ENCODE results near the gene LRRC63.
"Not testable (repeated sequence)": the region's sequence is repeated elsewhere in the genome, so short reads cannot be mapped to it uniquely, and the experiment has no call there.

LRRC63 gene, protein sequence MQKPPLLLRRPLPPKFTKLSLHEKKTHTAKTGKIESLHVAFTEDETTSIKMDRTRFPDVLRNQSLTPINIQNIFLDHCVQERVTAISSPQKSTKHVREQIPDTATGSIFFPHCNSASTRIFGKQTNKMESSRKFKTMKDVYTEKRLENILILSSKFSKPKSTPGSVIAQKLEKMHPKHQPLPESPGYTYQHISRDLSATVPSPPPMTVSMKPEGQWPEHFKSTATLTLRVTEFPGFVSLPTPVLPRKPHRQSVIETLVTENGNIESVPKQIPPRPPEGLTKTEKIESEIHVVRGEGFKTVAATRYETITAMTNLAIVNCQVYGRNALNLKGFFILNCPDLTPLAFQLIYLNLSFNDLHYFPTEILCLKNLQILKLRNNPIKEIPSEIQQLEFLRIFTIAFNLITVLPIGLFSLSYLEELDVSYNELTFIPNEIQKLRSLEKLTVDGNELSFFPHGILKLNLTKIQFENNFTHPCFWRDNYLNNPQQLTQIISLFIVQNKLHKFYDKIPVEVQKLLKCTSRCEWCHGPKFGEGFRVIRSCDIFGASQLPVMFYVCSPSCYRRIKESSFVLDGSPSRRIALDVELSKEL

DNA sequence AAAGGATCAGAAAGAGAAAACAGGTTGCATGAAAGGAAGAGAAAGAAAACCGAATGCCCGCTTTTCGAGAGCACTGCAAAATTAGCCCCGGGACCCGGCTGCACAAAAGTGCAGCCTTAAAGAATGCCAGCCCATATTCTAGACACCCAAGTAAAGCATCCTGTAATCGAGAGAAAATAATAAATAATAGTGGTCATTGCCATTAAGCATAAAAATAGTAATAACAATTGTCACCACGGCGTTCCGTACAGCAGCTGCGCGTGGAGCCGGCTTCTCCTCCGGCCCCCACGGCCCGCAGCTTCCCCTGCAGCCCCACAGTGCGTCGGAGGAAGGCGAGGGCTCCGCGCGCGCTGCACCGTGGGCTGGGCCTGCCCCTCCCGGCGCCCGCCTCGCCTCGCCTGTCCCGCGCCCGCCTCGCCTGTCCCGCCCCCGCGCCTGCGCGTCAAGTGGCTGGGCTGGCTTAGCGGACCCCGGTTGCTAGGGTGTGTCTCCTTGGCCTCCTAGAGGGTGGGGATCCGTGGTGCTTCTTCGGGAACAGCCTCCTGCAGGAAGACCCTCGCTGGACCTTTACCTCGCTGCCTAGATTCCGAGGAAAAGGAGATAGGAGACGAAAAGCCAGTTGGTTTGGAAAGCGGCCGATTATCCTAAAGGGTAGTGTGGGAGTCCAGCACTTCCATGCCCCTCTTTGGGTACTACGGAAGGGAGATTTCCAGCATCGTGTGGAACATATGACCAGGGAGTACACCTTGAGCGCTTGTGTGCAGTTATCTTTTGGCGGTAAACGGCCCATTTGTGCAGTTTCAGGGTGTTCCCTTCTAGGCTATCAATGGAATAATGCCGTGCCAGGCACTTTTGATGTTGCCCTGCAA lies at the start of gene LRRC63:
Gene LRRC63 (plus strand): TSS at position 446 of the 869 bp plus-strand sequence. CDS start 1,107 bp downstream, outside the sequence.
- peak; percentile 79 for DNase-seq

DNA sequence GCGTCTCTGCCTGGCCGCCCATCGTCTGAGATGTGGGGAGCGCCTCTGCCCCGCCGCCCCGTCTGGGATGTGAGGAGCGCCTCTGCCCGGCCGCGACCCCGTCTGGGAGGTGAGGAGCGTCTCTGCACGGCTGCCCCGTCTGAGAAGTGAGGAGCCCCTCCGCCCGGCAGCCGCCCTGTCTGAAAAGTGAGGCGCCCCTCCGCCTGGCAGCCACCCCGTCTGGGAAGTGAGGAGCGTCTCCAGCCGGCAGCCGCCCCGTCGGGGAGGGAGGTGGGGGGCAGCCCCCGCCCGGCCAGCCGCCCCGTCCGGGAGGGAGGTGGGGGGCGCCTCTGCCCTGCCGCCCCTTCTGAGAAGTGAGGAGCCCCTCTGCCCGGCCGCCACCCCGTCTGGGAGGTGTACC lies 49.0 kb upstream of the LRRC63 start:
- DNase-seq, result not testable (repeated sequence)

DNA sequence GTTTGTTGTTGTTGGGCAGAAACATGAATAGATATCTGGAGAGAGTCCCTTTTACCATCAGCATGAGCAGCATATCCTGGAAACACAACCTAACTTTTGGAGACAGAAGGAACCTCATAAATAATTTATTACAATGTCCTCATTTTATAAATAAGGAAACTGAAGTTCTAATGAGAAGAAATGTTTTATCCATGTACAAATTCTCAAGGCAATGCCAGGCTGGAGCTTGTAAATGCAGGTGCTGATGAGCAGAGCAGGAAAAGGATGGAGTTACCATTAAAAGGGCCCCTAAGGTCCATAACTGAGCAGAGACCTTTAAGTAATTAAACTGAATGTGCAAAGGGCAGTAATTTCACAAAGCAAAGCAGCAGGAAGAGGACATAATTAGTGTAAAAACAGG lies 47.1 kb upstream of the LRRC63 start:
- DNase-seq, result no peak

DNA sequence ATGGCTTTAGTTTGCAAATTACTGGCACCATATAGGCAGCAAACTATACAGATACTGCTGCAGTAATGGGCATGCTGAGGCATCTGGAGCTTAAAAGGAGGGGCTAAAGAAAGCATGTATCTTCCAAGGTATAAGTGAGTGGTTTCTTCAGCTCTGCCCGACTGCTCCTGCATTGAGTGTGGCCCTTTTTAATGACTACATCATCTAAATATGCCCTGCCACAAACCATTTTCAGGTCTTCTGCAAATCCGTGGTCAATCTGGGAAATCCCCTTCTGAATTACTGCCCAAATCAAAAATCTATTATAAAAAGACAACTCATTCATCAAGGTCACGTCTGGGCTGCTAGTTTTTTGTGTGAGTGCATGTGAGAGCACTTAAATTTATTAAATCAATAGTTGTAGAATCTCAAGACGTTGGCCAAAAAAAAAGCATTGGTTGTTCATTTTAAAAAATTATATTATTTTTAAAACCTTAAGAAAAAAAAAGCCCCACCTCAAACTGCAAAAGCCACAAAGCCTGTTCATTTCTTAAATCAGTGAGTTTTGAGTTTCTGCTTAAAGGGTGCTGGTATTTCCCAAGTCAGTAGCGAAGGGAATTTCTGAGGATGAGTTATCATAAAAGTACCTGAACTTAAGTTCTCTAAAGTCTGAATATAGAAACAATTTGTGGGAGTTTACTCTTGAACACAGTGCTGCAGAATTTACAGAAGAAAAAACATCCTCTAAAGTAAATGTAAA lies 46.1 kb upstream of the LRRC63 start:
- no peak for DNase-seq

DNA sequence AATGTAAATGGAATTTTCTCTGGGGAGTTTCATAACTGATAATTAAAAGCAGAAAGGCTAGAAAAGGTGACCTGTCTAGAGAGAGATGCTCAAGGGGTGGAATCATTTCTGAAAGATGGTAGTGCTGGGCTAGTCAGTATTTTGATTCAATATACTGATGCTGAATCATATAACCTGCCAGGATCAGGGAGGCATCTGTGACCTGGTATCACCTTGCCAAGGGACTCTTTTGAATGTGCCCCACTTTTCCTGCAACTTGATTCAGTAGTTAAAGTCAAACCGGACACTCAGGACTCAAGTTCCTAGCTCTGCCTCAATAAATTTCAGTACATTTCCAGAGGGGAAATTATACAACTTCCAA lies 45.5 kb upstream of the LRRC63 start:
- DNase-seq, result no peak

DNA sequence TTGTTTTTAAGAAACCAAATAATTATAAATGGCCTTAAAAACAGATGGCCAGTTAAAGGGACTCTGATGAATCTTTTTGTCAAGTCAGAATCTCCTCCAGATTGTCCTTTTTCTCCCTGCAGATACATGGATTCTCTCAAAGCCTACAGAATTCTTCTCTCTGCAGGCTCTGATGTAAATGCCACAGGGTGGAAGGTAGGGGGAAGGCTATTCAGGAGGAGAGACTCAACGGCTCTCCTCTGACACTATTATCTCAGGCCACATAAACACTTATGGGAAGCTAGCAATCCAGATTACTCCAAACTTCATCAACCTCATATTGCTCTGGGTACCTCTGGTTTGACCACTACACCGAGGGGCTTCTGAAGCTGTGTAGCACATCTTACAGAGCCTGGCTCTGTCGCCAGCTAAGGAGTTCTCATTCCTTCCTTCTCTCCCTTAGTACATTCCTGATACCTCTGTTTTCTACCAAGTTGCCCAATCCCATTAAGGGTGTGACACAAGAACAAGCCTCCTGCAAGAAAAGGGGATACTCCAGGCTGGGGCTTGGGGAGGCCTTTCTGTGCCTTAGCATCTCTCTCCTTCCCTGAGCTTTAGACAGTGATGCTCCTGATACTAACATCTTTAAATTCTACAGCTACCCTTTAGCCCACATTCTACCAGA lies 44.6 kb upstream of the LRRC63 start:
- no peak for DNase-seq

DNA sequence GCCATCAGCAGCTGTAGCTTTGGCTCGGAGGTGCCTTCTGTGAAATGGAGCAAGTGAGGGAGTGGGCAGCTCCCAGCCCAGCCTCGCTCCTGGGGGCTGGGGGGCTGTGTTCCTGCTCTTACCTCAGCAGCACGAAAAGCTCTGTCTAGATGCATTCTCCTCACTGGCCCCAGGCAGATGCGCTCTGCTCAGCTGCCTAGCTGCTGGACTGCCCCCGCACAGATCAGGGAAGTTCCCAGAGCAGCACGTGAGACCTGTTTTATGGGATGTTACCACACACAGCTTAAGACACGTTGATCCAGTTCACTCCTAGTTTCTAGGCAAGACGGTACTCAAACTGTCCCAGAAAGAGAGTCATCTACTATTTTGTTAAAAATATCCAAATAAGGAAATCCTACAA lies 43.4 kb upstream of the LRRC63 start:
- peak; percentile 51 for DNase-seq

DNA sequence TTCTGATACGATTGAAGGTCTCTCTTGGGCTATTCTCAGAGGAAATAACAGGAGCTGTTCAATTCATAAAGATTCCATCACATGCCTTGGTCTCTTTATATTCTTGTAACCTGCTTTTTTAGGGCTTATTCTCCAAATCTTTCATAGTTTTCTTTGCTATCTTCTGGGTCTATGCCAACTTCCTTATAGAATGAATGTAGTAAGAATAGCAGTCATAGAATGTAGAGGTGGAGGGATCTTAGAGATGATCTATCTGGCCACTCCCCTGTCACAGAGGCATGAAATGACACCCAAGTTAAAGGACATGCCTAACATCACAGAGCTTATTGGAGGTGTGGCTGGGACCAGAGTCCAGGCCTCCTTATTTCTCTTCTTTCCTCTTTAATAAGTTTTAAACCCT lies 42.9 kb upstream of the LRRC63 start:
- DNase-seq, result no peak

DNA sequence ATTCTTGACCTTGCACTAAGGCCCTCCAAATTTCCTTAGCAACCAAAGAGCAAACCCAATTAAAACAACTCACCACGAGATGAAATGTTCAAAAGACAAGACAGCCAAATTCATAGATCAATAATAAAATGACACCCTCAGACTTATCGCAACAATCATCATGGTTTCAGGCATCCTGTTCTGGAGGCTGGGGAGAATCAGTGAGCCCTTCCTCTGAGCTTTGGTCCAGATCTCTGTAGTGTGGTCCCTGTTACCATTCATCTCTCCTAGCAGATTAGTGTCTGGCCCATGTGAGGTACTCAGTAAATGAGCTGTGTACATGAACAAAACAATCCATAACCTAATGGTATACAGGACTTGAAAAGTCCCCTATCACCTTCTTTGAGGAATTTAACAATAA lies 42.0 kb upstream of the LRRC63 start:
- no peak for DNase-seq

DNA sequence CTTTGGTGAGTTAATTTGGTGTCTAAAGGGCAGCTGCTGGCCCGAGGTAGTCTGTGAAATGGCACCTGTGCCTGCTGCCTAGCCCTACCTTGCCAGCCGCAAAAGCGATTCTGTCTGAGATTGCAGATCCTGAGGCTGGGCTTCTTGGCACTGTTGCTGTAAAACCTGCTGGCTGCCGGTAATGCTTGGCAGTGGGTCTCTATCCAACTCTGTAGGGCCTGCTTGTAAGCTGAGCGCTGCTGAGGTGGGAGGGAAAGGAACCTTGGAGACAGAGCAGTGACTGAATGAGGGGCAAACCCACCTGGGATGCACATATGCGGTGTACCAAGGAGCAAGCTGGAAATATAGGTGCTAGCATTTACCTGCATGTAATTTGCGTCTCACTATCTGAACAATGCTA lies 41.5 kb upstream of the LRRC63 start:
- DNase-seq, result no peak

DNA sequence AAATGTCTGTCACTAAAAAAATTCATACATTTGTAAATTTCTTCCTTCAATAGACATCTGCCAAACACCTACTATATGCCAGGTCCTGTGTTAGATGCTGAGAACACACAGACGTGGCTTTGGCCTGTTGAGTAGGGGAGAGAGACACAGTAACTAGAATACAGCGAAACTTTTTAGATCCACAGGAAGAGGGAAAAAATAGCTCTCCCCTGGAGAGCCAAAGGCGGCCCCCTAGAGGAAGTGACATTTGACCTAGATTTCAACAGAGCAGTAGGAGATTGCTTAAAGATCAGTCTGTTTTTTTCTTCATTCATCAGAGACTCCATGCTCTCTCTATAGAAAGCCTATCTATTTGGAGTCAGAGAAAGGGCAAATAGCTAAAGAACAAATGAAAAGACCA lies 41.0 kb upstream of the LRRC63 start:
- DNase-seq, result no peak

DNA sequence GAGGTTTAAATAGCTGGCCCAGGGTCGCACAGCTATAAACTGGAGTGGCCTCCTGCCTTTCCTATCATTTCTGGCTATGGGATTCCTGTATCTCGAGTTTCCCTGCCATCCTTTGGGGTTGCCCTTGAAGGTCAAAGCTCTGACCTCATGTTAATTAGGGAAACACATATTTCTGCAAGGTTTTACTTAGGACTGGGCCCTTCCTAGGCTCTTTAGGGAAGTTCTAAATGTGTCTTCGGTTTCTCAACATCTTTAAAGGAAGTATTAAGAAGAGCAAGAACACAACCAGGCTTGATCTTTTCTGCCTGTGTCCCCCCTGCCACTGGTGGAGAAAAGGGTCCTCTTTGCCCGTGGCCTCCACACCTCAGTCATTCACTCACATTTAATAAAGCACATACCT lies 40.5 kb upstream of the LRRC63 start:
- no peak for DNase-seq

DNA sequence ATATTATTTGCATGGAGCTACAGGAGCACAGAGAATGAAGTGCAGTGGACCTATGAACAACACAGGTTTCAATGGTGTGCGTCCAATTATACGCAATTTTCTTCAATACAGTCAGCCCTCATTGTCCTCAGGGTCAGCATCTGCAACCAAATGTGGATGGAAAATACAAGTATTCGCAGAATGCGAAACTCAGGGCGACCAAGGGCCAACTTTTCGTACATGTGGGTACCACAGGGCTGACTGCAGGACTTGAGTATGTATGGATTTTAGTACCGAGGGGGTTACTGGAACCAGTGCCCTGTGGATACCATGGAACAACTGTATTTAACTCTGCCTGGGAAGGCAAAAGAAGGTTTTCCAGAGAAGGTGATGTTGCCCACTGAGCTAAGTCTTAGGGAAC lies 40.0 kb upstream of the LRRC63 start:
- DNase-seq, result no peak

DNA sequence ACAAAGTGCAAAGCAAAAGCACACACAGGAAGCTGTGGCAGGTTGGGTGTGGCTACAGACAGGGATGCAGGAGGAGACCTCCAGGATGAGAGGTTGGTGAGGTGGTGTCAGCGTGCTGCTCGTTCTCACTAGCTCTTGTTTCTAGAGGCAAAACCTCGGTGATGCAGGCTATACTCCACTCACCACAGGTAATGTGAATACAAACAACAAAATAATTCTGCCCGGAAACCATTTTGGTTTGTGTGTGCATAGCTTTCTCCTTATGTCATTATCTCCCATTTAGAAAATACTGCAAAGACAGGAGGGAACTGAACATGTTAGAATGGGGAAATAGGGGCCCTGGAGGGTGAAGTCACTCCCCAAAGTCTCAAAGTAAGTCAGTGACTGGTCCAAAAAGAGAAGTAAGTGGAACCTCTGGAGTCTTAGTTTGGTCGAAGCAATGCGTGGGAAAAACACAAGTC lies 39.2 kb upstream of the LRRC63 start:
- DNase-seq, result no peak

DNA sequence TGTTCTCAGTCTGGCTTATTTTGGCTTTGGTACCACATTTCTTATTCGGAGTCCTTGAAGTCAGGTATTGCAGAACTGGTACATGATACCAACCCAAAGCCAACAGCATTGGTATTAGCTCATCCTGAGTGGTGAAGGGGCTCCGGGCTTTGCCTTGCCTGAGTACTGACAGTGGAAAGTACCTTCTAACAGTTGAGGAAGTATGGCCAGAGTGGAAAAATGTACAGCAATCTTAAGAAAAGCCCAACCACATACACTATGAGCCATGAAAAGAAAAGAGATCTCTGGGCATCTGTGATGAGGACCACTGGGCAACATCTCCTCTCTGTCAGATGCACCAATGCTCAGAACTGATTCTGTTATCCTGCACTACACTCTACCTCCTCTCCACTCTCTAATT lies 38.1 kb upstream of the LRRC63 start:
- no peak for DNase-seq

DNA sequence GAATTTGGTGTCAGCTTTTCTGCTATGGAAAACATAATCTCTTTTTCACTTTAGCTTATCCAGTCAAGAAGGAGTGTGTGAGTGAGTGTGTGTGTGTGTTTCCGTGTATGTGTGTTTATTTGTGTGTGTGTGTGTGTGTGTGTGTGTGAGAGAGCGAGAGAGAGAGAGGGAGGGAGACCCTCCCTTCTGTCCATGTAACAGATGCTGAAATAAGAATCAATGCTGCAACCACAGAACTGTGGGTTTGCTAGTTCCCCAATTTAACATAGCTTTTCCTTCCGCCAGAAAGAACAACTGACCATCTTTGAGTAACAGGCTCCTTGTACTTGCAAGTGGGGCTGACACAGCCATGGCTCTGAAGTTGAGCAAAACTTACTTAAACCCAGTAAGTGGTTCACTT lies 35.0 kb upstream of the LRRC63 start:
- DNase-seq, result no peak

DNA sequence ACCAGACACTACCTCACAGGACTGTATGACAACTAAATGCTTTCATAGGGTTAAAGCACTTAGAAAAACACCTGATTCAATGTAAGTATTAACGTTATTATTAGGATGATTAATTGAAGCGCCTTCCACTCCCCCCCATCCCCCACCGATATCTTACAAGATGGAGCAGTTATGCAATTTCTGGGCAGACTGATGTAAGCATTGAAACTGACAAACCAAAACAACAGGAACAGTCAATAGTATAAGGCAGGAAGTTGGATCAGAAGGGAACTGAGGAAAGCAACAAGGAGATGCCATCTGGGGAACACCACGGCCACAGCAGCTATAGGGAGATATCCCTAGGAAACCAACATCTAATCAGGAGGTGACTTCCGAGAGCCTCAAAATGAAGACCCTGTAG lies 33.6 kb upstream of the LRRC63 start:
- no peak for DNase-seq

DNA sequence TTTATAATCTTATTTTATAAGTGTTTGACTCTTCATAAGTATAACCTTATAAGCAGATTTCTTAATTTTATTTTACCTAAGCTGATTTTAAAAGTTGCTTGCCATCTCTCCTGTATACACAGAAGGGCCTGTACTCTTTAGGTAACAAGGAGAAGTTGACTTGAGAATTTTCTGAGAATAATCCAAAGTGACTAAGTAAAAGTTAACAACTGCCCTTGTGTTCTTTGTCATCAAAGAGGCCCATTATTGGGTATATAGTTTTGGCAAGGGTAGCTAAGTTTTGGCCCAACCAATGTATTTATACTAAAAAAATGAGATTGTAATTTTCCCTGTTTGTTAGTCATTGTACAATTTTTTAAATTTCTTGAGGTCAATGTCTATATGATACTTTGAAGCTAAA lies 32.9 kb upstream of the LRRC63 start:
- DNase-seq, result no peak

DNA sequence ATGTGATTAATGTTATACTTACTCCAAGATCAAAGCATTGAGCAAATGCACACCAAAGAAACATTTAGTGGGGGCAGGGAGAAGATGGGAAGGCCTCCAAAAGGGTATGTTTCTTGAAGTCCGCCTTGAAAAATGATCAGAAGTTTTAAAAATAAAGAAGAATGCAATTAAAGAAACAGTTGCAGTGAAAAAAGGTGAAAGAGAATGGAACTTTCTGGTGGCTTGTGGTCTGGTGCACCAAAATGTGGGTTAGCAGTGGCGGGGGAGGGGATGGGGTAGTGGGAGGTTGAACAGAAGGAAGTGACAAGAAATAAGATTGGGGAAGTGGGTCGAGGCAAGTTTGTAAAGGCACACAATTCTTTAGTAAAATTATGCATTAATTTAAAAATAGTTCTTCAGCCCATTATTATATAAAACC lies 32.2 kb upstream of the LRRC63 start:
- DNase-seq, result peak; percentile 67

DNA sequence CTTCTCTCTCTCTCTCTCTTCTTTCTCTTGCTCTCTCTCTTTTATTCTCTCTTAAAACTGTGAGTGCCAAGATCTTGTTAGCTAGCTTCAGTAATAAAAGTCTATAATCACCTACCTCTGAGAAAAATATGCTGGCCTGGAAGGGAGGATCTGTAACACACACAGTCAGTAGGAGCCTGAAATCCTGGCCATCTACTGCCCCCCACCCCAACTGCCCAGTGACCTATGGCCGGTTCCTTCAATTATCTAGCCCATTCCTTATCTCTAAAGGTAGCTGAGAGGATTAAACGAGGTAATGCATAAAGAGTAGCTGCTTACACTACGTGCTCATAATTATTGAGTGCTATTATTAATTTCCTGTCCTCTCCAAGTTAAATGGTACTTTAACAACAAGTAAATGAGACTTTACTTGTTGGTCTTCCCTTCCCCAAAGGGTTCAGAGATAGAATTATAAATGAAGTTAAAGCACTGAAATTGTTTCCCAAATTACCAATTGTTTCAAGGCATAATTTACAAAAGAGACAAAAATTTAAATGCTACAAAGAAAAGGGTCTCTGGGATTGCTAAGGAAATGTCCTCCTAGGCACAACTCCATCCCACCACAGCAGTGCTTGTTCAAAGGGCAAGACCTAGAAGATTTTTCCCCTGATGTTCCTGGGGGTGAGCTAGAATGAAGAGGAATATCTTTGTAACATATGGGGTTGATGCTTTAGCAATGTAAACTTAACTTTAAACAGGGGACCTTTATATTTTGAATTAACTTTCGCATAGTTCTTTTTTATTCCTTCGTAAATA lies 31.6 kb upstream of the LRRC63 start:
- DNase-seq, result no peak

DNA sequence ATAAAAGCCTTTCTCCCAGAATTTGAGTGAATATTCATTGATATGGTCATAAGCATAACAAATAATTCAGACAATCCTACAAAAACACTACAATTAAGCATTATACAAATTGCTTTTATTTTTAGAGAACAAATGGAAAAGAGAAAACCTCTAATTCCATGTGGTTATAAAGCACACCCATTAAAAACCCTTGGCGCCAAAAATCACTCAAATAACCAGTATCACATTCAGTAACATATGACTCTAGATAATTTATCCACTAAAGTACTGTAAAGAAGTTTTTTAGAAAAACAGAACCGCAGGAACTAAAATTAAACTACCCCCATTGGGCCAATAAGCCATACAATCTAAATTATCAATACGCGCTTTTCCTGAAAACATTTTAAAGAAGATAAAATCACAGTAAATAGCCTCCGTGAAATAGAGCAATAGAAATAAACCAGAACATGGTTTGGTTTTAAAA lies 30.3 kb upstream of the LRRC63 start:
- DNase-seq, result no peak
